ENCODE measurements around the gene DSTYK.
"Not testable (repeated sequence)": the region's sequence is repeated elsewhere in the genome, so short reads cannot be mapped to it uniquely, and the experiment has no call there.

Gene DSTYK

DNA sequence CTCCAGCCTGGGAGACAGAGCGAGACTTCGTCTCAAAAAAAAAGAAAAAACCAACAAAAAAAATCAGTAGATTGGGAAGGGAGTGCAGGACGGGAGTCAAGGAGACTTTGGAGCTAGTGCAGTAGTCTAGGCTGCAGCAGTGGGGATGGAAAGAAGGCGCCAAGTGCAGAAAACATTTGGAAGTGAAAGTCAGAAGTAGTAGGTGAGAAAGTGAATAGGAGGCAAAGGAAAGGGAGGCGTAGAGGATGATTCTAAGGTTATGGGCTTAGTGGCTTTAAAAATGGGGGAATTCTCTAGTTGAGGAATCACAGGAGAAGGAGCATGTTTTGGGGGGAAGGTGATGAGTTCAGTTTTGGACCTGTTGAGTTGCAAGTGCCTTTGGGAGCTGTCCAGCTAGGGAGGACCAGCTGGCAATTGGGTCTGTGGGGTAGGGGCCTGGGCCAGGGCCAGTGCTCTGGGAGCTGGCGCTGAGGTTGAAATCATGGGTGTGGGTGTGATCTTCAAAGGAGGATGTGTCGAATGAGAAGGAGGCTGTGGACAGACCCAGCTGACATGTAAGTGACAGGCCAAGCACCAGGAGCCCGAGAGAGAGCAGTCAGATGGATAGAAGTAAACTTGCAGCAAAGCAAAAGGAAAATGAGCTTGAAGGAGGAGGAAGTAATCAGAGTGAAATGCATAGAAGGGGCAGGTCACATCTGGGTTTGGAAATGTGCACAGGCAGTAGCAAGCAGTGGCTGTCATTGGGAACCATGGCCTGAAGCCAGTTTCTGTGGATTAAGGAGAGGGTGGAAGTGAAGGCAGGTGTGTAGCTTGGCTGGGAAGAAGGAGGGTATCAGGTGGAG is 32.1 kb upstream of the DSTYK start:
- no peak for DNase-seq (ENCODE audit: low read depth in 1 of 2, low spot score in 1 of 2)

GRCh38 chr1:205241366-205242030 is 30.0 kb upstream of the DSTYK start:
- no peak for DNase-seq (ENCODE audit: low read depth in 1 of 2, low spot score in 1 of 2)

GRCh38 chr1:205240569-205240968 is 29.1 kb upstream of the DSTYK start:
- no peak for DNase-seq (ENCODE audit: low read depth in 1 of 2, low spot score in 1 of 2)

DNA sequence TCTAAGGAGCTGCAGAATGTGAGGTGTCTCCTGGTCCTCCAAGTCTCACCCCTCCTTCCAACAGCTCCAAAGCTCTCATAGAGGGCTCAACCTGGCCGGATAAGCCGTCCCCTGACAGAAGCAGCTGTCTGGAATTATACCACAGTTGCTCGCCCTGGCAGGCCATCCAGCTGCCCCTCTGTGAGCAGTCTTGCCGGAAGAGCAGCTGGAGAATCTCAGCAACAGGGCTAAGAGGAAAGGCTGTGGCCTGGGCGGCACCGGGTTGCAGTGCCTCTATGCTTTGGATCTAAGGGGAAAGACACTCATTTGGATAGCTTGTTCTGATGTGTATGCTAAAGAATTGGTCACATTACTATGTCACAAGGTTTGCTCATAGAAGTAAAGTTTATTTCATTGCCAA is 28.6 kb upstream of the DSTYK start:
- DNase-seq (ENCODE audit: low read depth in 1 of 2, low spot score in 1 of 2), result no peak

GRCh38 chr1:205239078-205239477 is 27.6 kb upstream of the DSTYK start:
- DNase-seq (ENCODE audit: low read depth in 1 of 2, low spot score in 1 of 2), result no peak

- peak in 1 of 2 donors; percentile 28 for DNase-seq (ENCODE audit: low read depth in 1 of 2, low spot score in 1 of 2)
Measured at GRCh38 chr1:205237526-205238484, 26.3 kb upstream of the DSTYK start.

- no peak for DNase-seq (ENCODE audit: low read depth in 1 of 2, low spot score in 1 of 2)
Measured at GRCh38 chr1:205236951-205237475, 25.5 kb upstream of the DSTYK start.

DNA sequence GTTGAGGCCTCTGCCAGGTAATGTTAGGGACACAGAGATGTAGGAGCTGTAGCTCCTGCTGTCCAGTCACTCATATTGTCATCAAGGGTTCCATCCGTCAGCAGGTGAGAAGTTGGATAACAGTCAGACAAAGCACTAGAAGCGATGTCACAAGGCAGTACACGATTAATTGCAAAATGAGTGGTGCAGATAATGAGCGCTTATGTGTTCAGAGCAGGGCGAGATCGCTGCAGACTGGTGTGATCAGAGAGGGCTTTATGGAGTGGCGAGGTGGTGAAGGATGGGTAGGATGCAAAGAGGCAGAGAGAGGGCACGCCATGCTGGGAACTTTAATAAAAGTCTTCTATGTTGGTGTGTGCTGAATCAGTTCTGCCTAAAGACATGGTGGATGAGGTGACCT is 25.0 kb upstream of the DSTYK start:
- DNase-seq (ENCODE audit: low read depth in 1 of 2, low spot score in 1 of 2), result no peak

DNA sequence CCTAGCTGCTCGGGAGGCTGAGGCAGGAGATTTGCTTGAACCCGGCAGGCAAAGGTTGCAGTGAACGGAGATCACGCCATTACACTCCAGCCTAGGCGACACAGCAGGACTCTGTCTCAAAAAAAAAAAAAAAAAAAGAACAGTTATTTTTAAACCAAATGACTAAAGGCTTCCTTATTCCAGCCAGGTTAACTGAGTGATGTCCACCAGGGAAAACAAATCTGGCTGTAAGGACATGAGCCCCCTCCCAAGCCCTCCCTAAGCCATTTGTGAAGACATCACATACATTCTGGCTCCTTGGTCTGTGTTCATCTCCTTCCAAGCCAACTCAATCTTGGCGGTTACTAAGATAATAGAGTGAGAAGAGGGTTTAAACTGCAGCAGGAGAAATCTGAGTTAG is 24.4 kb upstream of the DSTYK start:
- no peak for DNase-seq (ENCODE audit: low read depth in 1 of 2, low spot score in 1 of 2)

GRCh38 chr1:205233986-205234385 is 22.5 kb upstream of the DSTYK start:
- not testable (repeated sequence) for DNase-seq (ENCODE audit: low read depth in 1 of 2, low spot score in 1 of 2)

GRCh38 chr1:205232945-205233397 is 21.5 kb upstream of the DSTYK start:
- DNase-seq (ENCODE audit: low read depth in 1 of 2, low spot score in 1 of 2), result no peak

GRCh38 chr1:205232127-205232820 is 20.8 kb upstream of the DSTYK start:
- no peak for DNase-seq (ENCODE audit: low read depth in 1 of 2, low spot score in 1 of 2)

GRCh38 chr1:205230982-205231381 is 19.5 kb upstream of the DSTYK start:
- DNase-seq (ENCODE audit: low read depth in 1 of 2, low spot score in 1 of 2), result no peak

GRCh38 chr1:205229916-205230700 is 18.6 kb upstream of the DSTYK start:
- DNase-seq (ENCODE audit: low read depth in 1 of 2, low spot score in 1 of 2), result no peak

DNA sequence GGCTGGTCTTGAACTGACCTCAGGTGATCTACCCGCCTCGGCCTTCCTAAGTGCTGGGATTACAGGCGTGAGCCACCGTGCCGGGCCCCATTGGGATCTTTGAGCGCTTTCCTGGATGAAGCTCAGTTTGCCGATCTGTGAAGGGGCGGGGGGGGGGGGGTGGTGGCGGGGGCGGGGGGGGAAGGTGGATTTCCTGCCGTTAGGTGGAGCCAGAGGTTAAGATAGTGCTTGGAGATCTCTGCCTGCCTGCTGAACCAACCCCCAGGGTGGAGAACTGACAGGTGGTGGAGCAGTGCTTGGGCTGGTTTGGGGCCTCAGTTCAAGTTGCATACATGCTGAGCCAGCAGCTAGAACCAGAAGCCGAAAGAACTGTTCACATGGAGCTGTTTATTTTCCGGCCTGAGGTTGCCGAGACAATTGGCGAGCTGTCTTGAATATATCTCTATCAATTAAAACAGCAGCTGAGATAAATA is 17.9 kb upstream of the DSTYK start:
- peak; percentile 32 to 37 for DNase-seq (ENCODE audit: low read depth in 1 of 2, low spot score in 1 of 2)

- no peak for DNase-seq (ENCODE audit: low read depth in 1 of 2, low spot score in 1 of 2)
Measured at GRCh38 chr1:205228093-205228521, 16.6 kb upstream of the DSTYK start.

GRCh38 chr1:205227584-205228013 is 16.1 kb upstream of the DSTYK start, which contains the start of gene TMCC2:
TSS of gene TMCC2 (plus strand) at chr1:205227946. CDS start at chr1:205228565, 619 bp downstream.
- peak; percentile 33 to 67 for DNase-seq (ENCODE audit: low read depth in 1 of 2, low spot score in 1 of 2)

DNA sequence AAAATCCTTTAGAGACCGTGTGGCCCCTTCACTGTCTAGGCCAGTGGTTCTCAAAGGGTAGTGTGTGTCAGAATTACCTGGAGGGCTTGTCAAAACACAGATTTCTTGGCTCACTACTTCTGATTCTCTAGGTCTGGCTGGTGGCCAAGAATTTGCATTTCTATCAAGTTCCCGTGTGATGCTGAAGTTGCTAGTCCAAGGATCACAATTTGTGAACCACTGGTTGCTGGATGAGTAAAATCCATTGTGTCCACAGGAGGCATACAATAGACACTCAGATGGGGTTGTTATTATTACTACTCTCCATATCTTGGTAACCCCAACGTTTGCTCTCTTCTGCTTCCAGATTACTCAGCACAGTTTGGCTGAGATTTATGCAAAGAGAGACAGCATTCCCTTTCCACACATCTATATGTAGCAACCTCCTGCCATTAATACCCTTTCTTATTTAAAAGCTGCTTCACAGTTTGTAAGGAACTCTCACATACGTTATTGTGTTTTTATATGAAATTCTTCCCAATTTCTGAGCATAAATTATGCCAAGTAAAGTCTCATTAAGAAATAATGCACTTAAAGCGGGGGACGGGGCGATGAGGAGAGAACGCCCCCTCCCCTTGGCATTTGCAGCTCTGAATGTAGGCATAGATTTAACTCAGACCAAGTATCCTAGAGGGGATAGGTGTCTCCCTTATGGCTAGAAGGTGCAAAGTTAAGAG is 15.5 kb upstream of the DSTYK start:
- DNase-seq (ENCODE audit: low read depth in 1 of 2, low spot score in 1 of 2), result no peak
